OCI-LY7 (cell line): ENCODE results near the gene PDXDC1. TPM values are rescaled to one million over a fixed set of nuclear protein-coding genes. Genes with fewer than 3 reads are reported as not detected.
"Not testable (repeated sequence)": the region's sequence is repeated elsewhere in the genome, so short reads cannot be mapped to it uniquely, and the experiment has no call there.

Experiments
- BruUV-seq: library from RNA; stranded (reverse); fragments of 400-500 nt; replicated peaks from 2 replicates; lab custom pipeline; 2021; lab: Mats Ljungman, UMichigan
- CTCF ChIA-PET: fragments of 300-600 bp; sonication (Branson Sonifier 250); formaldehyde crosslinking; loops from one replicate; lab custom pipeline; 2022; ENCODE audit warnings: antibody characterized with exemption; ENCODE audit not compliant: unreplicated experiment; lab: Charles Lee
- POLR2A ChIA-PET: fragments of 300-600 bp; sonication (Branson Sonifier 250); formaldehyde crosslinking; loops from one replicate; lab custom pipeline; 2022; ENCODE audit warnings: antibody characterized with exemption; lab: Charles Lee
- DNase-seq: peaks from one replicate; pipeline ENCODE4 v3.0.0-alpha.2; 2015; ENCODE audit warnings: low spot score
- H2AFZ ChIP-seq: fragments of 200-600 bp; sonication (generic), shearing (Covaris generic); 2 replicates; pipeline ENCODE4 v1.6.1; 2014; ENCODE audit warnings: mild to moderate bottlenecking, antibody characterized with exemption, low read length, moderate library complexity
- H3K27ac ChIP-seq: fragments of 200-600 bp; sonication (generic); 2 replicates; pipeline ENCODE4 v1.5.1; 2014; ENCODE audit warnings: mixed run types, low read depth, mild to moderate bottlenecking, moderate library complexity, low read length, inconsistent platforms; ENCODE audit not compliant: poor library complexity, severe bottlenecking
- H3K36me3 ChIP-seq: fragments of 200-600 bp; sonication (generic); 2 replicates; pipeline ENCODE4 v1.6.1; 2014; ENCODE audit warnings: mild to moderate bottlenecking, antibody characterized with exemption, low read length, moderate library complexity, mixed read lengths; ENCODE audit not compliant: insufficient read depth
- H3K4me1 ChIP-seq: fragments of 200-600 bp; sonication (generic); 2 replicates; pipeline ENCODE4 v1.5.1; 2014; ENCODE audit warnings: mild to moderate bottlenecking, low read length; ENCODE audit not compliant: insufficient read depth, poor library complexity, severe bottlenecking
- H3K4me2 ChIP-seq: fragments of 200-600 bp; sonication (generic); 2 replicates; pipeline ENCODE4 v1.6.1; 2014; ENCODE audit warnings: mild to moderate bottlenecking, low read length
- H3K4me3 ChIP-seq: fragments of 200-600 bp; sonication (generic); 2 replicates; pipeline ENCODE4 v1.5.1; 2014; ENCODE audit warnings: mild to moderate bottlenecking, low read depth, low read length; ENCODE audit not compliant: poor library complexity, severe bottlenecking
- H3K79me2 ChIP-seq: fragments of 200-600 bp; sonication (generic); 2 replicates; pipeline ENCODE4 v1.6.1; 2016; ENCODE audit warnings: low read depth, mild to moderate bottlenecking, low read length, moderate library complexity, mixed read lengths; ENCODE audit not compliant: insufficient read depth
- H3K9me2 ChIP-seq: fragments of 200-600 bp; sonication (generic); 2 replicates; pipeline ENCODE4 v1.6.1; 2016; ENCODE audit warnings: mild to moderate bottlenecking, low read length, mixed read lengths; ENCODE audit not compliant: insufficient read depth
- H3K9me3 ChIP-seq: fragments of 200-600 bp; sonication (generic); 2 replicates; pipeline ENCODE4 v1.6.1; 2014; ENCODE audit warnings: mild to moderate bottlenecking, mixed run types, low read length, mixed read lengths
- H4K20me1 ChIP-seq: fragments of 200-600 bp; sonication (generic); 2 replicates; pipeline ENCODE4 v1.6.1; 2014; ENCODE audit warnings: mild to moderate bottlenecking, antibody characterized with exemption, low read length, moderate library complexity, mixed read lengths; ENCODE audit not compliant: insufficient read depth
- intact Hi-C: fragments of 100-400 bp; cut with micrococcal nuclease; formaldehyde crosslinking; loops from one replicate; pipeline ENCODE4 v1.10.0; 2022; ENCODE audit not compliant: unreplicated experiment
- total RNA-seq, 2 experiments: library from RNA; depleted of rRNA in 1 of 2; stranded (reverse); fragments of >200 nt in 1 of 2; shearing (Covaris generic) in 1 of 2; gene quantifications; 2 replicates each; pipeline ENCODE4 v1.2.3, GENCODE V29; 2014 to 2022

The PDXDC1 gene
- total RNA-seq, 2 experiments from 2014 or later, result 43.0 to 83.3 TPM

DNA sequence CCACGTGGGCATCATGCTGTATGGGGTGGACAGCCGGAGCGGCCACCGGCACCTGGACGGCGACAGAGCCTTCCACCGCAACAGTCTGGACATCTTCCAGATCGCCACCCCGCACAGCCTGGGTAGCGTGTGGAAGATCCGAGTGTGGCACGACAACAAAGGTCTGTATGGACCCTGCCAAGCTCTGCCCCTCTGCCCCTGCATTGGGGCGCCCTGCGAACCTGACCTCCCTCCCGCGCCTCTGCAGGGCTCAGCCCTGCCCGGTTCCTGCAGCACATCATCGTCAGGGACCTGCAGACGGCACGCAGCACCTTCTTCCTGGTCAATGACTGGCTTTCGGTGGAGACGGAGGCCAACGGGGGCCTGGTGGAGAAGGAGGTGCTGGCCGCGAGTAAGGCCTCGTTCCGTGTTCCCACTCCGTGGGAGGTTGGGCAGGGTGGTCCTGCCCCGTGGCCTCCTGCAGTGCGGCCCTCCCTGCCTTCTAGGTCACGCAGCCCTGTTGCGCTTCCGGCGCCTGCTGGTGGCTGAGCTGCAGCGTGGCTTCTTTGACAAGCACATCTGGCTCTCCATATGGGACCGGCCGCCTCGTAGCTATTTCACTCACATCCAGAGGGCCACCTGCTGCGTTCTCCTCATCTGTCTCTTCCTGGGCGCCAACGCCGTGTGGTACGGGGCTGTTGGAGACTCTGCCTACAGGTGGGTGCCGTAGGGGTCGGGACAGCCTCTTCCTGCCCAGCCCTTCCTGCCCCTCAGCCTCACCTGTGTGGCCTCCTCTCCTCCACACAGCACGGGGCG lies 42.0 kb upstream of the PDXDC1 start:
- POLR2A ChIA-PET, H3K4me2 ChIP-seq, BruUV-seq, H3K9me3 ChIP-seq, H3K27ac ChIP-seq, H4K20me1 ChIP-seq, H3K4me1 ChIP-seq, H3K79me2 ChIP-seq, DNase-seq, H2AFZ ChIP-seq, intact Hi-C loops, H3K4me3 ChIP-seq, CTCF ChIA-PET, H3K36me3 ChIP-seq, H3K9me2 ChIP-seq: not testable (repeated sequence)

DNA sequence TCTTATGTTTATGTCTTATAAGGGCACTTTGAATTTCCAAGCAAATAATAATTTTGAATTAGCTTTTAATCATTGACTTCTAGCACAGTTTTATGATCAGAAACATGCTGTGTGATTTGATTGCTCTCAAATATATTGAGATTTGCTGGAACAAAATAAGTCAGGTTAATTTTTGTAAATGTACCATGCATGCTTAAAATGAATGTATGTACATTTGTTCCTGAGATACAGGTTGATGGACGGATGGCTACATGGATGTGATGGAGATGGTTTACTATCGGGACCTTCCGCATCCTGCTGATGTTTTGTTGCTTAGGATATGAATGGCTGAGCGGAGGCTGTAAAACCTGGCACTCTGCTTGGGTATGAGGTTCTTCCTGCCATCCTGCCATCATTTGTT lies 37.7 kb upstream of the PDXDC1 start, which contains the start of gene NPIPA1:
Gene NPIPA1, plus strand, starts transcription at position 301 of the 400 bp plus-strand sequence. Its CDS starts 0 bp downstream, at position 301.
- H3K36me3 ChIP-seq, H3K9me3 ChIP-seq, H3K4me3 ChIP-seq, intact Hi-C loops, H2AFZ ChIP-seq, BruUV-seq, H3K4me2 ChIP-seq, CTCF ChIA-PET, H3K9me2 ChIP-seq, H3K79me2 ChIP-seq, DNase-seq, H3K4me1 ChIP-seq, H3K27ac ChIP-seq, POLR2A ChIA-PET, H4K20me1 ChIP-seq: not testable (repeated sequence)

DNA sequence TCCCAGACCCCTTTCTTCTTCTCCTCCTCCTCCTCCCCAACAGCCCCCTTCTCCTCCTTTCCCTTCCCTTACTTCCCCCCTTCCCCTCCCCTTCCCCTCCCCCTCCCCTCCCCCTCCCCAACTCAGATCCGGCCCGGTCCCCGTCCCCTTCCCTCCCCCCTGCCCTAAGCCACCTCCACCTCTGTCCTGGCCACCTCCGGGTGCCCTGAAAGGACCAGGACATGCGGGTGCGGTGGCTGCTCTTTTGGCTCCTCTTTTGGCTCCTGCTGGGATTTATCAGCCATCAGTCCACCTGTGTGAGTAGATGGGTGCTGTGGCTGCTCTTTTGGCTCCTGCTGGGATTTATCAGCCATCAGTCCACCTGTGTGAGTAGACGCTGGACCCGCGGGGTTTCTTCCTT lies 36.8 kb upstream of the PDXDC1 start:
- H4K20me1 ChIP-seq, H3K79me2 ChIP-seq, H3K9me2 ChIP-seq, CTCF ChIA-PET, H3K36me3 ChIP-seq, H3K4me1 ChIP-seq, BruUV-seq, DNase-seq, H2AFZ ChIP-seq, H3K9me3 ChIP-seq, H3K4me2 ChIP-seq, intact Hi-C loops, H3K4me3 ChIP-seq, H3K27ac ChIP-seq, POLR2A ChIA-PET: not testable (repeated sequence)

DNA sequence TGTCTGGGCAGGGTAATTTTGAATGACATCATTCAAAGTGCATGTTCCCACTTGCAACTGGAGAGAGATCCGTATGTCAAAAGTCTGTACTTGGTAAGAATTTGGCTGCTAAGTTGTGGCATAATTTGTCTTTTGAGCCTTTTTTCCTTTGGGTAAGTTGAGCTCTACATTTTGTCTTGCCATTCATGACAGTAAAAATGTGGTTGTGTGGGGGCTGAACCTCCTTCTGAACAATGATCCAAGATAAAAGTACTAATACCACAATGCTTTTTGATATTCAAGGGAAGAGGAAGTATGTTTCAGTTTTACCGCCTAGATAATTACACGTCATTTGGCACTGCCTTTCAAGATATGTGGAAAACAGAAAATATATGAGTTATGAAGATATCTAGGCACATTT lies 32.1 kb upstream of the PDXDC1 start:
- H3K4me2 ChIP-seq, H2AFZ ChIP-seq, POLR2A ChIA-PET, H3K9me2 ChIP-seq, DNase-seq, intact Hi-C loops, H3K9me3 ChIP-seq, CTCF ChIA-PET, H3K4me1 ChIP-seq, H4K20me1 ChIP-seq, H3K79me2 ChIP-seq, H3K36me3 ChIP-seq, H3K27ac ChIP-seq, H3K4me3 ChIP-seq: not testable (repeated sequence)
- TSS peak; percentile 61 for BruUV-seq
